T47D (cell line): ENCODE measurements around the gene GAPDHS.

Experiments
- DNase-seq, 2 experiments: peaks; one replicate each; pipeline versions ENCODE4 v3.0.0 to v3.0.0-alpha.2; 2011 to 2012; ENCODE audit warnings: low read depth in 1 of 2, low spot score in 1 of 2
- JUND ChIP-seq: IDR thresholded peaks from 2 replicates; pipeline ENCODE4 v1.6.1; 2012; ENCODE audit warnings: low read depth
- in situ Hi-C: cut with HindIII; loops from 2 replicates; pipeline ENCODE4 v1.10.0; 2016; ENCODE audit warnings: low sequenced_read_pairs, low pct_unique_long_range_greater_than_20kb

GAPDHS gene

GRCh38 chr19:35546532-35546931 lies 13.3 kb downstream of the GAPDHS start:
- no peak for DNase-seq
- TF ChIP-seq JUND = no peak
- in situ Hi-C loops = no loop called here

- DNase-seq = peak; percentile 63 to 79
- in situ Hi-C loops = no loop called here
- no peak for TF ChIP-seq JUND
Measured at GRCh38 chr19:35549174-35549788, 16.0 kb downstream of the GAPDHS start.

- no peak for DNase-seq
- TF ChIP-seq JUND = no peak
- in situ Hi-C loops = no loop called here
Measured at GRCh38 chr19:35549879-35550523, 16.7 kb downstream of the GAPDHS start.

DNA sequence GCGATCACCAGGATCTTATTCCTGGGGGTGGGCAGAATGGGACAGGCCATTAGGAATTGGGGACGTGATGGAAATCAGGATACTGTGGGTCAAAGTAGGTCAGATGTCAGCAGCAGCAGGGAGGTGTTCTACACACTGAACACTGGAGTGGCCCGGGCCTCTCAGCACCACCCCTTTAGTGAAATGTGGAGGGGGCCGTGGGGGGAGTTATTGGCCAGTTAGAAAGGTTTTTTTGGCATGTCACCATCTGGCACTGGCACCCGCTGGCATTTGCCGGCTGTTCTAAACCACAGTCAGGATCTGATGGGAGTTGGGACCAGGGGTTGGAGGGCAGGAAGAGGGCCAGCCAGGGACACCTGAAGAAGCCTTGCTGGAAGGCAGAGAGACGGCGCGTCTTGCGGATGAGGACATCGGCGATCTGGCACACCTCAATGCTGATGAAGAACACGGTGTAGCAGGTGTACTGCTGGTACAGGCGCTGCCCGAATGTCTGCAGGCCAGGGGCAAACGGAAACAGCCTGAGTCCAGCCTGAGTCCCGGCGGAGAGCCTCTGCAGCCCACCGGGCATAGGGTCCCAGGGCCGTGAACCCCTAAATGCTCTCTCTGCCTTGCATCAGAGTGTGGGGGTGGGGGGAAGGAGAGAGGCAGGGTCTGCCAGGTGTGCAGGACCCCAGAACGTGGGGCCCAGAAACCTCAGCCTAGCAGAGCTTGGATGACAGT lies 18.0 kb downstream of the GAPDHS start:
- no peak for DNase-seq
- in situ Hi-C loops = no loop called here
- TF ChIP-seq JUND = no peak

DNA sequence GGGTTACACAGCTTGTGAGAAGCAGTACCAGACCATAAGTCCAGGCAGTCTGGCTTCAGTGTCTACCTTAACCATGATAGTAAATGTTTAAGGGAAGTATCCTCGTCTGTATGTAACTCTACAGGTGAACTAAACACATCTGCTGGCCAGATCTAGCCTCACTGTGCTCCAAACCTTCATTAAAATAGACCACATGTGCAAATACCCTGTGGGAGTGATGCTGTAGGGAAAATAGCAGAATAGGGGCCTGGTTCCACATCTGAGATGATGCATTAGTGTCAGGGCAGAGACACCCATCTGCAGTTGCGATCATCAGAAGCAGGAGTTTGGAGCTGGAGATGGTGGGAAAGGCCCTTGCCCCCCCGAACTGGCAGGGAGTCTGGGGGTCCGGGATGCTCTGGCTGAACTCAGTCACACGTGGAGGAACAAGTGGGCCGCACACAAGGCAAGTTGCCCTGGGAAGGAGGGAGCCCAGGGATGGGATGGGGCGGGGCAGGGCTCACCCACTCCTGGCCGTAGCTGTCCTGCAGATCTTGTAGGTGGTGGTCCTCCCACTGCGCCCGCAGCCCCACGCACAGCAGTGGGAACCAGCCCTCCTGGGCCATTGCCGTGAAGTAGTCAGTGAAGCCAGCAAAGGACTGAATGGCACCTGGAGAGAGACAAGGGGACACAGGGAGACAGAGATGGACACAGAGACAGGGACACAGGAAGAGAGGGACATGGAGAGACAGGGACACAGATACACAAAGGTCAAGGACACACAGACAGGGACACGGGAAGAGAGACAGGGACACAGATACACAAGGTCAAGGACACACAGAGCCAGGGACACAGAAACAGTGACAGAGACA lies 19.5 kb downstream of the GAPDHS start:
- in situ Hi-C loops = no loop called here
- no peak for DNase-seq
- TF ChIP-seq JUND = no peak

GRCh38 chr19:35553385-35554000 lies 20.2 kb downstream of the GAPDHS start:
- in situ Hi-C loops = no loop called here
- no peak for TF ChIP-seq JUND
- DNase-seq = no peak

GRCh38 chr19:35554076-35554475 lies 20.8 kb downstream of the GAPDHS start:
- no peak for DNase-seq
- no peak for TF ChIP-seq JUND
- in situ Hi-C loops = no loop called here

GRCh38 chr19:35555301-35556005 lies 22.2 kb downstream of the GAPDHS start:
- in situ Hi-C loops = no loop called here
- no peak for DNase-seq

DNA sequence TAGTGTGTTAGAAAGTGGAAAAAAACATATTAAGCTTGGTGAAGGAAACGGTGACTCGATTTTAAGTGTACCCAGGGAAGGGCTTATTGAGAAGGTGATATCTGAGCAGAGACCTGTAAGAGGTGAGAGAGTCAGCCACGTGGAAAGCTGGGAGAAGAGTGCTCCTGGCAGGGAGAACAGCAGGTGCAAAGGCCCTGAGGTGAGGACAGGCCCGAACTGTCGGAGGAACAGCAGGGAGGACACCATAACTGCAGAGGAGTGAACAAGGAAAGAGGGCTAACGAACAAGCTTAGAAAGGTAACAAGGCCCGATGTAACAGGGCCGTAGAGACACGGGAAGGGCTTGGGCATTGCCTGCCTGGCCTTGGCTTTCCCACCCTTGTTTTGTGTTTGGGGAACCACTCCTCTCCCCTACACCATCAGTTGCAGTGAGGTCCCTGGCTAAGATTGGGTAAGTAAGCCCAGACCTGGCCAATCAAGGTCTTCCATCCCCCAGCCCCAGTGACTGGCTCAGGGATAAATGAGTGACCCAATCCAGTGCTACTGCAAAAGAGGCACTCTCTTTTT lies 22.9 kb downstream of the GAPDHS start:
- in situ Hi-C loops = no loop called here
- no peak for TF ChIP-seq JUND
- DNase-seq = no peak

More at GRCh38 chr19:35555301-35556005, 22.2 kb downstream of the GAPDHS start:
- no peak for TF ChIP-seq JUND

GRCh38 chr19:35556846-35557538 lies 23.7 kb downstream of the GAPDHS start:
- no peak for TF ChIP-seq JUND
- DNase-seq = no peak
- in situ Hi-C loops = no loop called here
